ENCODE measurements around the gene NLRP12. TPM values are rescaled to one million over a fixed set of nuclear protein-coding genes. Genes with fewer than 3 reads are reported as not detected.
A peak's percentile ranks its signal among the peaks of the same experiment; 100 is the strongest.
"Not testable (repeated sequence)": the region's sequence is repeated elsewhere in the genome, so short reads cannot be mapped to it uniquely, and the experiment has no call there.

NLRP12 gene
- total RNA-seq, 2 donors from 2014 or later = not detected

- no peak for DNase-seq
- H3K4me1 Mint-ChIP-seq (ENCODE audit: low read depth) = peaks cover 4% of the 10 kb centered on the region
- H3K9me3 Mint-ChIP-seq = no peaks in the 10 kb centered on the region
- no peaks in the 10 kb centered on the region for H3K36me3 Mint-ChIP-seq (ENCODE audit: insufficient read depth in 2 of 2)
- ATAC-seq (replicated peaks in 1 of 2) = no peak
- H3K27me3 Mint-ChIP-seq (ENCODE audit: low read depth) = no peaks in the 10 kb centered on the region
- H3K27ac Mint-ChIP-seq = no peak overlapping the region
- no peak overlapping the region for H3K4me3 Mint-ChIP-seq
Observed at GRCh38 chr19:53789708-53790678, 34.1 kb downstream of the NLRP12 start.

GRCh38 chr19:53787266-53787665 lies 36.8 kb downstream of the NLRP12 start:
- DNase-seq (no peak), ATAC-seq (replicated peaks in 1 of 2) (no peak)
- Mint-ChIP-seq H3K36me3 (ENCODE audit: insufficient read depth in 2 of 2) (no peaks in the 10 kb centered on the region), H3K27me3 (ENCODE audit: low read depth) (no peaks in the 10 kb centered on the region), H3K9me3 (no peaks in the 10 kb centered on the region), H3K27ac (no peak overlapping the region), H3K4me3 (no peak overlapping the region), H3K4me1 (ENCODE audit: low read depth) (no peaks in the 10 kb centered on the region)

GRCh38 chr19:53786744-53787143 lies 37.4 kb downstream of the NLRP12 start:
- no peaks in the 10 kb centered on the region for H3K4me1 Mint-ChIP-seq (ENCODE audit: low read depth)
- H3K27me3 Mint-ChIP-seq (ENCODE audit: low read depth) = no peaks in the 10 kb centered on the region
- no peak overlapping the region for H3K4me3 Mint-ChIP-seq
- H3K27ac Mint-ChIP-seq = no peak overlapping the region
- DNase-seq = no peak
- ATAC-seq (replicated peaks in 1 of 2) = no peak
- no peaks in the 10 kb centered on the region for H3K36me3 Mint-ChIP-seq (ENCODE audit: insufficient read depth in 2 of 2)
- H3K9me3 Mint-ChIP-seq = no peaks in the 10 kb centered on the region

GRCh38 chr19:53785196-53785889 lies 38.8 kb downstream of the NLRP12 start:
- Mint-ChIP-seq H3K27me3 (ENCODE audit: low read depth) (no peaks in the 10 kb centered on the region), H3K9me3 (no peaks in the 10 kb centered on the region), H3K27ac (no peak overlapping the region), H3K4me1 (ENCODE audit: low read depth) (no peaks in the 10 kb centered on the region), H3K4me3 (no peak overlapping the region), H3K36me3 (ENCODE audit: insufficient read depth in 2 of 2) (no peaks in the 10 kb centered on the region)
- ATAC-seq (replicated peaks in 1 of 2) = no peak
- DNase-seq = no peak

GRCh38 chr19:53782698-53783097 lies 41.4 kb downstream of the NLRP12 start:
- no peaks in the 10 kb centered on the region for H3K9me3 Mint-ChIP-seq
- no peaks in the 10 kb centered on the region for H3K4me1 Mint-ChIP-seq (ENCODE audit: low read depth)
- ATAC-seq (replicated peaks in 1 of 2) (no peak), DNase-seq (no peak)
- H3K36me3 Mint-ChIP-seq (ENCODE audit: insufficient read depth in 2 of 2) = no peaks in the 10 kb centered on the region
- H3K27me3 Mint-ChIP-seq (ENCODE audit: low read depth) = no peaks in the 10 kb centered on the region
- no peak overlapping the region for H3K27ac Mint-ChIP-seq
- H3K4me3 Mint-ChIP-seq = no peak overlapping the region

- ATAC-seq (replicated peaks in 1 of 2); H3K27me3 Mint-ChIP-seq (ENCODE audit: low read depth); H3K36me3 Mint-ChIP-seq (ENCODE audit: insufficient read depth in 2 of 2); H3K9me3 Mint-ChIP-seq; H3K4me3 Mint-ChIP-seq; H3K4me1 Mint-ChIP-seq (ENCODE audit: low read depth); H3K27ac Mint-ChIP-seq; DNase-seq: not testable (repeated sequence)
Observed at GRCh38 chr19:53781332-53781731, 42.8 kb downstream of the NLRP12 start.

- no peaks in the 10 kb centered on the region for H3K9me3 Mint-ChIP-seq
- H3K27me3 Mint-ChIP-seq (ENCODE audit: low read depth) = no peaks in the 10 kb centered on the region
- no peak overlapping the region for H3K27ac Mint-ChIP-seq
- H3K4me3 Mint-ChIP-seq = no peak overlapping the region
- H3K36me3 Mint-ChIP-seq (ENCODE audit: insufficient read depth in 2 of 2) = no peaks in the 10 kb centered on the region
- ATAC-seq (replicated peaks in 1 of 2) = no peak
- H3K4me1 Mint-ChIP-seq (ENCODE audit: low read depth) = no peaks in the 10 kb centered on the region
- DNase-seq = no peak
Observed at GRCh38 chr19:53780506-53780905, 43.6 kb downstream of the NLRP12 start.

- no peak for ATAC-seq (replicated peaks in 1 of 2)
- no peaks in the 10 kb centered on the region for H3K9me3 Mint-ChIP-seq
- H3K4me3 Mint-ChIP-seq = no peak overlapping the region
- no peaks in the 10 kb centered on the region for H3K36me3 Mint-ChIP-seq (ENCODE audit: insufficient read depth in 2 of 2)
- H3K27me3 Mint-ChIP-seq (ENCODE audit: low read depth) = peaks cover 8% of the 10 kb centered on the region
- no peak for DNase-seq
- no peak overlapping the region for H3K27ac Mint-ChIP-seq
- H3K4me1 Mint-ChIP-seq (ENCODE audit: low read depth) = no peaks in the 10 kb centered on the region
Observed at GRCh38 chr19:53775524-53775923, 48.6 kb downstream of the NLRP12 start.

- DNase-seq; ATAC-seq (replicated peaks in 1 of 2); H3K4me1 Mint-ChIP-seq (ENCODE audit: low read depth); H3K27ac Mint-ChIP-seq; H3K9me3 Mint-ChIP-seq; H3K36me3 Mint-ChIP-seq (ENCODE audit: insufficient read depth in 2 of 2); H3K27me3 Mint-ChIP-seq (ENCODE audit: low read depth); H3K4me3 Mint-ChIP-seq: not testable (repeated sequence)
Observed at GRCh38 chr19:53774491-53774890, 49.6 kb downstream of the NLRP12 start.

- H3K9me3 Mint-ChIP-seq = no peaks in the 10 kb centered on the region
- no peak overlapping the region for H3K27ac Mint-ChIP-seq
- no peak for DNase-seq
- H3K4me1 Mint-ChIP-seq (ENCODE audit: low read depth) = no peaks in the 10 kb centered on the region
- no peak for ATAC-seq (replicated peaks in 1 of 2)
- no peaks in the 10 kb centered on the region for H3K36me3 Mint-ChIP-seq (ENCODE audit: insufficient read depth in 2 of 2)
- no peak overlapping the region for H3K4me3 Mint-ChIP-seq
- H3K27me3 Mint-ChIP-seq (ENCODE audit: low read depth) = peaks cover 8% of the 10 kb centered on the region
Observed at GRCh38 chr19:53773999-53774398, 50.1 kb downstream of the NLRP12 start.

- H3K4me1 Mint-ChIP-seq (ENCODE audit: low read depth) = no peaks in the 10 kb centered on the region
- DNase-seq = peak; percentile 38 to 45
- no peak overlapping the region for H3K27ac Mint-ChIP-seq
- peaks cover 8% of the 10 kb centered on the region for H3K27me3 Mint-ChIP-seq (ENCODE audit: low read depth)
- ATAC-seq (replicated peaks in 1 of 2) = no peak
- no peak overlapping the region for H3K4me3 Mint-ChIP-seq
- no peaks in the 10 kb centered on the region for H3K36me3 Mint-ChIP-seq (ENCODE audit: insufficient read depth in 2 of 2)
- no peaks in the 10 kb centered on the region for H3K9me3 Mint-ChIP-seq
Observed at GRCh38 chr19:53772943-53773342, 51.2 kb downstream of the NLRP12 start.

- ATAC-seq (replicated peaks in 1 of 2) (no peak), DNase-seq (no peak)
- Mint-ChIP-seq H3K4me3 (no peak overlapping the region), H3K4me1 (ENCODE audit: low read depth) (no peaks in the 10 kb centered on the region), H3K27ac (no peak overlapping the region), H3K9me3 (no peaks in the 10 kb centered on the region), H3K27me3 (ENCODE audit: low read depth) (peaks cover 8% of the 10 kb centered on the region), H3K36me3 (ENCODE audit: insufficient read depth in 2 of 2) (no peaks in the 10 kb centered on the region)
Observed at GRCh38 chr19:53771144-53771543, 53.0 kb downstream of the NLRP12 start.

GRCh38 chr19:53769696-53770309 lies 54.3 kb downstream of the NLRP12 start:
- ATAC-seq (replicated peaks in 1 of 2); H3K27me3 Mint-ChIP-seq (ENCODE audit: low read depth); H3K36me3 Mint-ChIP-seq (ENCODE audit: insufficient read depth in 2 of 2); H3K9me3 Mint-ChIP-seq; H3K27ac Mint-ChIP-seq; H3K4me3 Mint-ChIP-seq; DNase-seq; H3K4me1 Mint-ChIP-seq (ENCODE audit: low read depth): not testable (repeated sequence)
